22Rv1 (cell line): ENCODE data around the gene TSPAN10.
"Not testable (repeated sequence)": the region's sequence is repeated elsewhere in the genome, so short reads cannot be mapped to it uniquely, and the experiment has no call there.

Experiments
- H3K27ac ChIP-seq: fragments of 450-650 bp; 2 replicates; pipeline ENCODE4 v1.5.1; 2017
- ZFX ChIP-seq: fragments of 450-650 bp; IDR thresholded peaks from 2 replicates; pipeline ENCODE4 v1.6.1; 2017; ENCODE audit warnings: antibody characterized with exemption, borderline replicate concordance
- TF ChIP-seq, protein P1 (sequence below): fragments of 450-650 bp; IDR thresholded peaks from 2 replicates; pipeline ENCODE4 v1.5.1; 2017; ENCODE audit warnings: mild to moderate bottlenecking

The TSPAN10 gene

GRCh38 chr17:81672954-81673353 is 36.0 kb downstream of the TSPAN10 start:
- TF ChIP-seq, protein P1, sequence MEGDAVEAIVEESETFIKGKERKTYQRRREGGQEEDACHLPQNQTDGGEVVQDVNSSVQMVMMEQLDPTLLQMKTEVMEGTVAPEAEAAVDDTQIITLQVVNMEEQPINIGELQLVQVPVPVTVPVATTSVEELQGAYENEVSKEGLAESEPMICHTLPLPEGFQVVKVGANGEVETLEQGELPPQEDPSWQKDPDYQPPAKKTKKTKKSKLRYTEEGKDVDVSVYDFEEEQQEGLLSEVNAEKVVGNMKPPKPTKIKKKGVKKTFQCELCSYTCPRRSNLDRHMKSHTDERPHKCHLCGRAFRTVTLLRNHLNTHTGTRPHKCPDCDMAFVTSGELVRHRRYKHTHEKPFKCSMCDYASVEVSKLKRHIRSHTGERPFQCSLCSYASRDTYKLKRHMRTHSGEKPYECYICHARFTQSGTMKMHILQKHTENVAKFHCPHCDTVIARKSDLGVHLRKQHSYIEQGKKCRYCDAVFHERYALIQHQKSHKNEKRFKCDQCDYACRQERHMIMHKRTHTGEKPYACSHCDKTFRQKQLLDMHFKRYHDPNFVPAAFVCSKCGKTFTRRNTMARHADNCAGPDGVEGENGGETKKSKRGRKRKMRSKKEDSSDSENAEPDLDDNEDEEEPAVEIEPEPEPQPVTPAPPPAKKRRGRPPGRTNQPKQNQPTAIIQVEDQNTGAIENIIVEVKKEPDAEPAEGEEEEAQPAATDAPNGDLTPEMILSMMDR: no peak
- TF ChIP-seq ZFX: no peak
- H3K27ac ChIP-seq: no peak overlapping the region

- TF ChIP-seq ZFX: no peak
- TF ChIP-seq, protein P1: no peak
- H3K27ac ChIP-seq: no peak overlapping the region
These were observed 36.7 kb downstream of the TSPAN10 start for GRCh38 chr17:81673561-81674258.

DNA sequence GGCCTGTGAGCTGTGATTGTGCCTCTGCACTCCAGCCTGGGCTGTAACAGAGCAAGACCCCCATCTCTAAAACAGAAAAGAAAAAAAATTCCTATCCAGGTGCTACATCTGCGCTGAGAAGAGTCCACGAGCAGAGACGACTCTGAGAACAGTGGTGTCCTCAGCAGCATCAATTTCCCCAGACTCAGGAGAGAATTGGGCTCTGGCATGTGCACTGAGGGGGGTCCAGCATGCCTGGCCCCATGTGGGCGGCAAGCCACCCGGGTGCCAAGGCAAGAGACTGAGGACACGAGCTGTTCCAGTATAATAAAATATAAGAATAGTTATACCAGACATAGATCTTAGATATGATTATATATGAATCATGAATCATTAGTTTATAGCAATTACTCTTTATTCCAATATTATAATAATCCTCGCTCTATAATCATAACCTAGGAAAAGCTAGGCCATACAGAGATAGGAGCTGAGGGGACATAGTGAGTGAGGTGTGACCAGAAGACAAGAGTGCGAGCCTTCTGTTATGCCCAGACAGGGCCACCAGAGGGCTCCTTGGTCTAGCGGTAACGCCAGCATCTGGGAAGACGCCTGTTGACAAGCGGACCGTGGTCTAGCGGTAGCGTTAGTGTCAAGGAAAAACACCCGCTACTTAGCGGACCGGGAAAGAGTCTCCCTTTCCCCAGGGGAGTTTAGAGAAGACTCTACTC is 38.7 kb downstream of the TSPAN10 start:
- TF ChIP-seq, protein P1: peak; percentile 72
- H3K27ac ChIP-seq: not testable (repeated sequence)

DNA sequence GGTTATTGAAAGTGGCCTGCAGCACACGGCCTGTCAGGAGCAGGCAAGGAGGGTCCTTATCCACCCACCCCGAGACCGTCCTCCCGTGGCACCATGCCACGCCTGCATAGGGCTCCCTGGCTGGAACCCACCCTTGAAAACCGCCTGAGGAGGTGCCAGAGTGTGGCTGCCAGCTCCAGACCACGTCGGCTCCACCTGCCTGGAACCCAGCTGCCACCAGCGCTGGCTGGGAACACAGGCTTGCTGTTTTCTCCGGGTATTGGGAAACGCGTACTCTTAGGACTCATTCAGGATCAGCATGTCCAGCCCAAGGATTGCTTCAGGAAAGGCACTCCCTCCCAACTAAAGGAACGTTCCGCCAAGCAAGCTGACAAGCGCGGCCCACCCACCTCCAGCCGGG is 39.9 kb downstream of the TSPAN10 start:
- TF ChIP-seq ZFX: no peak
- TF ChIP-seq, protein P1: no peak

GRCh38 chr17:81680150-81680549 is 43.2 kb downstream of the TSPAN10 start:
- no peak overlapping the region for H3K27ac ChIP-seq
- TF ChIP-seq, protein P1: no peak
- no peak for TF ChIP-seq ZFX

More for the DNA sequence above, 39.9 kb downstream of the TSPAN10 start:
- no peak overlapping the region for H3K27ac ChIP-seq

DNA sequence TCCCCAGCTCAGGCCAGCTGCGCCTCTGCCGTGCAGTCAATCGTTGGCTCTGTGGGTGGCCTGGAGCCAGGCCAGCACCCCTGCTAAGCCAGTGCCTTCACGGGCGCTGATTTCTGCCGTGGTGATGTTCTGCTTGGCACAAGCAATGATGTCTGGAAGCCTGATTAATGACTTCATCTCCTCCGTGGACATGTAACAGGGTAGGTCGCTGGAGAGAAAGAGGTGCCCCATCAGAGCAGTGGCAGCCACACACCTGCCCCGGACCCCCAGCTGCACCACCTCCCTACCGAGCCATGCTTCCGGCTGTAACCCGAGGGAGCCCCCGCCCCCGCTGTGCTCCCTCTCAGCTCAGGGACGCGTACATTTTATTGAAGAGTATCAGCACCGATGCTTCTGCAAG is 44.7 kb downstream of the TSPAN10 start:
- TF ChIP-seq, protein P1: no peak
- no peak for TF ChIP-seq ZFX
- no peak overlapping the region for H3K27ac ChIP-seq

GRCh38 chr17:81682565-81683207 is 45.7 kb downstream of the TSPAN10 start:
- TF ChIP-seq, protein P1: no peak
- H3K27ac ChIP-seq: peak overlapping the region; percentile 72
